ENCODE measurements around the gene IMPG2.

Gene IMPG2

DNA sequence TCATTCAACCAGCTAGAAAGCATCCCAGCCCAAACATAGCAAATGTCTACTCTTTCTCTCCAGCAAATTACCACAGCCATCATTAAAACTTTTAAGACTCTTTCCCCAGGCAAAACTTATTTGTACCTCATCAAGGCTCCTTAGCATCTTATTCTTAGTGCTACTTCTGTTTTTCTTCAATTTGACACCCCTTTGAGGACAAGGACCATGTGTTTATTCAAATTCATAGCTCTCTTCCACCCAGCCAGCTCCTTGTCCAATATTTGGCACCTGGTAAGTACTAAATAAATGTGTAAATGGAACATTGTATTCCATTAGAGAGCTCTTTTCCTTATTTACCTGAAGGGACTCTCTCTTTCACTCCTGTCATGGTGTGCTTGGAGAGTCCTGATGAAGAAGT lies 89.8 kb downstream of the IMPG2 start:
- no peak for DNase-seq

GRCh38 chr3:101229681-101230080 lies 90.7 kb downstream of the IMPG2 start:
- no peak for DNase-seq

DNA sequence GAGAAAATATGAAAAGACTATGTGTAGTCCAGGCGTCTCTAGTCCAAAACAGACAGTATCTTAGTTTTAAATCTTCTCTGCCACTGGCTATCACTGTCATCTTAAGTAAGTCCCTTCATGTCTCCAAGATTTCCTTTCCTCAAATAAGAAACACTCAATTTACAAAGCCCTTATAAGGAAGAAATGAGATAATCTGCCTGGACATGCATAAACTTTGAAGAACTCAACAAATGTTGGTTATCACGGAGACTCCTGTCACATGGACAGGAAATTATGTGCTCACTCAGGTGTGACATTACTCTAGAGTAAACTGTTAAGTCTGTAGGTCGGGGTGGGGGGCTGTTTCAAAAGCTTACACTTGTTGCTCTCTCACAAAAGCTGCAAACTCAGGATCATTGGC lies 91.9 kb downstream of the IMPG2 start:
- no peak for DNase-seq

DNA sequence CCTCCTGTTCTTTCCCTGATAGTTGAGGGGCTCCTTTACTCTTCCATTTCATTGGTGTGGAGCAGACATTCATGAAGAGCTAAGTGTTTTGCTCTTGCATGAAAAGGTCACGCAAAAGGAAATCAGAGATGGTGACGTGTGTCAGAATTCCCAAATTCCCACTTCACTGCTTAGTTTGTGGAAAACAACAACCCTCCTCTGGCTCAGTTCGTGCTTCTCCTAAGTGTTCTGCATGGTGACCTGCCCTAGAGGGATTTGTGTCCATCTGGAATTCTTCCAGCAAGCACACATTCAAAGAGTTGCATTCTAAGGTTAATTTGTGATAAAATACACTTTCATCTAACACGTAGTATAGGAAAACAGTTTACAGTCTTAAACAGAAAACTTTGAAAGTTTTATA lies 95.6 kb downstream of the IMPG2 start:
- no peak for DNase-seq

DNA sequence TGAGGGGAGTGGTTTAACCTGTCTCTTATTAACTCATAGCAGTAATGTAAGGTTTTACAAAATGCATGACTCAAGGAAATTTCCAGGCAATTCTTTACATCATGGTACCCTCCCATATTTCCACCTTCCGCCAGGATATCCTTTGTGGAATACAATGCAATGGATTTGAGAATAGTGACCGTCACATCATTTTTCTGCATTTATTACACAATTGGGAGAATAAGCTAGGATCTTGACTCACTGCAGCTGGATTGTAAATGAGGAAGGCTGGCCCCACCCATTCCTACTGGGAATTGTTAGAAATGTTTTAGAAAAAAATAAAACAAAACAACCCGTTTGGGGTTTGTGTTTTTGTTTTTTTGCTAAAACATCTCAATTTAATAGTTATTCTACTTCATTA lies 97.4 kb downstream of the IMPG2 start:
- no peak for DNase-seq

DNA sequence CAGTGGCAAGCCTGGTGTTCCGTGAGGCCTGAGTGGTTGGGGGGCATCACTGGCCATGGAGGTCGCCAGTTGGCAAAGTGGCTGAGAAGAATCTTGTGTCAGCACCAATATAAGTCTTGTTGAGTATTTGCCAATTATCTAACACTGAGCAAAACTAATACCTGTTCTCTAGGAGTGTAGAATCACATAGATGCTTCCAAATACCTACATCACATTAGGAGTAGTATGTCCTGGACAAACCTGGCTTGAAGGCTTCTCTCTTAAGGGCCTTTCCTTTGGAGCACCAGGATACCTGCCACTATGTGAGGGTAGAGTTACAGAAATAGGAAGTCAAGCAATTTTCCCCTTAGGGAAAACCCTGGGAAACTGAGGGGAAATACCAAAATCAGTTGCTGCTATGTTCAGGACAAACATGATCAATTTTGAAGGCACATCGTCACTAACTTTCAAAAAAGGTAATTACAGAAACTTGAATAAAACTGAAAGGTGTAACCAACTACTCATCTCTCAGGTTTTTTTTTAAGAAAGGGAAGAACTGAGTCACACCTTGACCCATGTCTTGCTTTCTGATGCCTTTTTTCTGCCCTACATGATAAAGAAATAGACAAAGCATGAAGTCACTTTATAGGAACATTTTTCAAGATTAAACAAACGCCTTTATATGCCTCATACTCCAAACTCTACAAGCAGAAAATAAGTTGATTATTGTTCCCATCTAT lies 100.4 kb downstream of the IMPG2 start:
- DNase-seq: no peak

GRCh38 chr3:101217472-101218245 lies 102.7 kb downstream of the IMPG2 start:
- DNase-seq: no peak

- DNase-seq: no peak
Observed at GRCh38 chr3:101216710-101217465, 103.5 kb downstream of the IMPG2 start.

GRCh38 chr3:101212730-101213129 lies 107.6 kb downstream of the IMPG2 start:
- no peak for DNase-seq

GRCh38 chr3:101204246-101204645 lies 116.1 kb downstream of the IMPG2 start:
- no peak for DNase-seq

GRCh38 chr3:101203411-101203810 lies 117.0 kb downstream of the IMPG2 start:
- DNase-seq: no peak

- no peak for DNase-seq
Observed at GRCh38 chr3:101202640-101203039, 117.7 kb downstream of the IMPG2 start.

GRCh38 chr3:101200461-101200860 lies 119.9 kb downstream of the IMPG2 start:
- no peak for DNase-seq

DNA sequence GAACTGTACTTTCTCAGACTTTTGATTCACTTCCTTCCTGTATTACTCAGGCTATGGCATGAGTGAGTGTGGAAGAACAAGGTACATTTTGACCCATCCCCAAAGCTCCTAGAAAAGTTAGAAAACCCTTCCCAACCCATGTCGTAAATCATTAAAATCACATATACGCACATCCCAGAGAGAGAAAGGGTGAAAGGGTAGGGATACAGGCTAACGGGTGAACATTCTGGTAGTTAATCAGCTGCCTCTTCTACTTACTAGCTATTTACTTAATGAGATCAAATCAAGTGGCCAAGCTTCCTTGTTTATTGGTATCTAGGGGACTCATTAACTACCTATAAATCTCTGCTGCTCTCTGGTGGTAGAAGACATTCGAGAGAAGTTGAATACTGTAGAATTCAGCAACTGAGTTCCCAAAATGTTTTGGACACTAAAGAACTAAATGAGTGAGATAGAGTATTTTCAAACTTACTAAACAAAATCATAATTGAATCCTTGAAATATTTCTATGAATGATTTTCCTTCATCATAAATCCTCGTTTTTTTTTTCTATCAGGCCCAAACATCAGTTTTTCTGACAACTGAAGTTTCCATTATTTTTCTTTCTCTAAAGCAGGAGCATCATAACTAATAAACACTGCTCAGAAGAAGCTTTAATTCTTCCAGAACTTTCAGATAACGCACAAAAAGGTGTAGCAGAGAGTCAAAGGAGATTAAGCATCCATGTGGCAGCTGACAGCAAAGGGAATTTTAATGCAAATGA lies 124.2 kb downstream of the IMPG2 start:
- DNase-seq: no peak

DNA sequence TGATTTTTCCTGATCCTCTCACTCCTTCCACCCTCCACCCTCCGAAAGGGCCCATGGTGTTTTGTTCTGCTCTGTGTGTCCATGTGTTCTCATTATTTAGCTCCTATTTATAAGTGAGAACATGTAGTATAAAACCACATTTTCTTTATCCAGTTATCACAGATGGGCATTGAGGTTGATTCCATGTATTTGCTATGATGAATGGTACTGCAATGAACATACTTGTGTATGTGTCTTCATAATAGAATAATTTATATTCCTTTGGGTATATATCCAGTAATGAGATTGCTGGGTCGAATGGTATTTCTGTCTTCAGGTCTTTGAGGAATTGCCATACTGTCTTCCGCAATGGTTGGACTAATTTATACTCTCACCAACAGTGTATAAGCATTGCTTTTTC lies 126.0 kb downstream of the IMPG2 start:
- no peak for DNase-seq

DNA sequence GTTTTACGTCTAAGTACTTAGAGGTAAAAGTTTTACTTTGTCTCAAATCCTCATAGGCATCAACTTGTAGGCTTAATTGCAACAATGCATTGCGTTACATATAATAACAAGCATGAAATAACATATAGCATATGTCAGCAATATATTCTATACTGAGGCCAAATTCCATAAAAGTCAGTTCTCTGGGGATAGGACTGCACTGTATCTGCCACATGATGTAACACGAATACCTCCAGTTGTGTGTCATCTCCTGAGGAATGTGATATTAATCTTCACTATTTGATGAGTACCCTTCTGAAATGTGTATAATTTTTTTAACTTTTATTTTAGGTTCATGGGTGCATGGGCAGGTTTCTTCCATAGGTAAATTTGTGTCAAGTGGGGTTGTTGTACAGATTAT lies 126.4 kb downstream of the IMPG2 start:
- no peak for DNase-seq

DNA sequence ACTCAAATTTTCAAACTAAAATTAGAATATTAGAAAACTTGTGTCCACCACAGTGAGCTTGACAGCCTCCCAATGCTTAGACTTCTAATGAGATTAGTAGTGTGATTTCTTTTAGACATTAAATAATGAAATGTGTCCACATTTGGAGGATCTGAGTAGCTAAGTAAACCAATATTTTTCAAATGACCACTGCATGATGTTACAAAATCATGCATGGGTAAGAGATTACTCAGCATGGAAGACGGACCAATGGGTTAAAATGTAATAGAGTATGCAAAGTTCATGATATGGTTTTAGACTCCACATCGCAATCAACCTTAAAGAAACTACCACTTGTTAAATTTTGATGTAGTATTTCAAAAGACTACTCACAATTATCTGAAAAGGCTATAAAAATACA lies 130.6 kb downstream of the IMPG2 start:
- no peak for DNase-seq

DNA sequence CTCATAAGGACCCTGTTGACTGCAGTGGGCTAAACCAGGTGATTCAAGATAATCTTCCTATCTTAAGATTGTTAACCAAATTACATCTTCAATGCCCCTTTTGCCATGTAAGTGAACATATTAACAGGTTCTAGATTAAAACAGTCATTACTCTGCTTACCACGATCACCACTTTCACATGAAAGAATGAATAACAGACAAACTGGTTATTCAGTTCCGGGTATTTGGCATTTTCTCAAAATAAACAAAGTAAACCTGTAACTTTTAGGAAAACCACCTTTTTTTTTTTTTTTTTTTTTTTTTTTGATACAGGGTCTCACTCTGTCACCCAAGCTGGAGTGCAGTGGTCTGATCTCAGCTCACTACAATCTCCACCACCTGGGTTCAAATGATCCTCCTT lies 131.2 kb downstream of the IMPG2 start:
- DNase-seq: no peak

DNA sequence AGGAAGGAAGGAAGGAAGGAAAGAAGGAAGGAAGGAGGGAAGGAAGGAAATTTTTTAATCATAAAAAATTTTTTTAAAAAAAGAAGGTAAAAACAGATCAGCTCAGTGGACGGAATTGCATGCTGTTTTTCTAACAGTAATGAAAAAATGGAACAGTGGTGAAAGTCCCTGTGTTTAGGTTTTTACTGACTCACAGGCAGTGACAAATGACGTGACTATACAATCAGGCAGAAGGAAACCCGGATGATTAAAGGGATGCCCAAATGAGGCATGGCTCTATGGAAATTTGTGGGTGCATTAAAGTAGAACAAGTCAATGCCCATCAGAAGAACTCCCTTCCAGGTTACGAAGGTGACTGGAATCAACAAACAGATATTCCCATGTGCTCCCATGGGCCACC lies 135.0 kb downstream of the IMPG2 start:
- no peak for DNase-seq

- no peak for DNase-seq
Observed at GRCh38 chr3:101184111-101184510, 136.3 kb downstream of the IMPG2 start.

- DNase-seq: no peak
Observed at GRCh38 chr3:101183151-101183550, 137.2 kb downstream of the IMPG2 start.

DNA sequence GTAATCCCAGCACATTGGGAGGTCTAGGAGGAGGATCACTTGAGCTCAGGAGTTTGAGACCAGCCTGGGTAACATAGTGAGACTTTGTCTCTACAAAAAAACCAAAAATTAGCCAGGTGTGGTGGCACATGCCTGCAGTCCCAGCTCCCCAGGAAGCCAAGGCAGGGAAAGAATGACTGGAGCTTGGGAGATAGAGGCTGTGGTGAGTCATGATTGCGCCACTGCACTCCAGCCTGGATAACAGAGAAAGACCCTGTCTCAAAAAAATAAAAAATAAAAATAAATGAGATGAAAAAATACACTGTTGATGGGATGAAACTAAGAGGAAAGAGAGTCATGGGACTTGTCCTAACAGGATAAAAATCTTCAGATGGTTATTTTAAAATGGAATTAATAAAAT lies 137.6 kb downstream of the IMPG2 start:
- DNase-seq: no peak

DNA sequence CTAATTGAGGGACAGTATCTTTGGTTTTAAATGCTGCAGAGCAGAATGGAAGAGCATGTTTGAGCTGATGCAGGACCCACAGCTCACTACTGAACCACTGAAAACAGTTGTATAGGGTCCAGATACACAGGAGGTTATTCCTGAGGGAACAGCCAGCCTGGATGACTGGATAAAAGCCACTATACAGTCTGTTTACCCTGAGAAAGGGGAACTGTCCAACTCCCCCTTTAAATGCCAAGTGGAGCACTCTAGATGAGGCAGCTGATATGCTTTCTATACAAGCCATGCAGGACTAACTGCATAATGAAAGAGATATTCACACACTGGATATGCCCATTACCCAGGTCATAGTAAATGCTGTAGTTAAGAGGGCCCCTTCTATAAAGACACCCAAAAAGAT lies 138.6 kb downstream of the IMPG2 start:
- DNase-seq: no peak

Data from CD4-positive, alpha-beta T cell treated with Interleukin-4 for 4 hours (primary cell).